ENCODE results near the gene KLHDC9. TPM values are rescaled to one million over a fixed set of nuclear protein-coding genes. Genes with fewer than 3 reads are reported as not detected.

KLHDC9 gene
- total and polyA plus RNA-seq, 2 of the 8 experiments (the other 6 are each of a cell fraction or from before 2014, with no cell fraction given), result 6.5 to 15.6 TPM

GRCh38 chr1:161133220-161133740, 35.1 kb downstream of the KLHDC9 start:
- POLR2A ChIA-PET (ENCODE audit: partially characterized antibody), result interaction anchor here (0.7 to 9.6 kb wide), 21 partner anchors 8 to 179 kb away, joined by 3 to 130 read pairs (median 5); partner anchors contain the start of genes ADAMTS4, B4GALT3, F11R and KLHDC9
- peak overlapping the region; percentile 23 for H3K56ac ChIP-seq (replicated peaks; ENCODE audit: insufficient read length, low read depth, low read length)
- 2% methylated on average over 11 of the region's 11 CpGs; no CpG with 5 or more reads in 1 of the 2 experiments for WGBS, 2 experiments (ENCODE audit: extremely low coverage in 1 of 2, insufficient coverage in 1 of 2, insufficient read length in 1 of 2, insufficient replicate concordance in 2 of 2, low coverage in 1 of 2, low lambda C conversion rate in 2 of 2, missing lambda C conversion rate in 1 of 2)
- no peaks in the 10 kb centered on the region for H3K27me3 ChIP-seq (replicated peaks in 1 of 4; ENCODE audit: control insufficient read depth in 3 of 4, extremely low read depth in 1 of 4, insufficient read depth in 3 of 4, low read length in 3 of 4)
- H3K9ac ChIP-seq (replicated peaks in 1 of 4; ENCODE audit: extremely low read depth in 1 of 4, low read depth in 3 of 4, low read length in 3 of 4), result peak overlapping the region; percentile 75 to 85 (median 80)
- no peak overlapping the region for H2BK120ac ChIP-seq (replicated peaks; ENCODE audit: low read depth, low read length)
- H2AFZ ChIP-seq (ENCODE audit: low read length), result peak overlapping the region; percentile 51; the same call in 1 of the 2 replicates
- H3K4me3 ChIP-seq (ENCODE audit: extremely low read depth in 1 of 4, insufficient read depth in 2 of 4, low read depth in 3 of 4, low read length in 4 of 4), result peak overlapping the region; percentile 71 to 97 (median 84)
- CTCF ChIA-PET (ENCODE audit: partially characterized antibody), result interaction anchor here (1.2 to 2.7 kb wide), 5 partner anchors 19 to 39 kb away, joined by 3 to 10 read pairs (median 4); partner anchors contain the start of genes PPOX and UFC1
- H3K9me3 ChIP-seq (ENCODE audit: insufficient read depth in 2 of 2, low read depth in 1 of 2, low read length in 1 of 2), result no peaks in the 10 kb centered on the region
- peaks cover 0 to 14% (median 4%) of the 10 kb centered on the region in 4 experiments; a peak in 3 of 8 replicates for H3K36me3 ChIP-seq (ENCODE audit: control insufficient read depth in 2 of 4, insufficient read depth in 4 of 4, low read length in 3 of 4)
- FAIRE-seq (peak; percentile 13), DNase-seq (ENCODE audit: low read depth in 1 of 2, low spot score in 2 of 2) (no peak)
- H3K14ac ChIP-seq (ENCODE audit: insufficient read length), result no peak overlapping the region
- H3K23ac ChIP-seq (ENCODE audit: insufficient read length), result no peak overlapping the region
- peaks cover 9% of the 10 kb centered on the region for H3K79me1 ChIP-seq (ENCODE audit: low read depth, low read length)
- peak overlapping the region; percentile 46 for H4K91ac ChIP-seq (replicated peaks; ENCODE audit: insufficient read length, low read length)
- H2BK15ac ChIP-seq (ENCODE audit: low read length), result no peak overlapping the region
- H3K4me1 ChIP-seq (replicated peaks in 1 of 4; ENCODE audit: control insufficient read depth in 3 of 4, insufficient read depth in 4 of 4, low read length in 3 of 4), result no peaks in the 10 kb centered on the region; a peak in 1 of 7 replicates
- H2AK5ac ChIP-seq (ENCODE audit: low read depth, low read length), result no peak overlapping the region
- no peak overlapping the region for H2BK20ac ChIP-seq (ENCODE audit: low read length)
- peak overlapping the region; percentile 78 for H3K4me2 ChIP-seq (ENCODE audit: insufficient read depth in 1 of 2, low read depth in 2 of 2, low read length in 2 of 2)
- H3K4ac ChIP-seq (replicated peaks; ENCODE audit: insufficient read length, low read depth, low read length), result peak overlapping the region; percentile 70
- peak overlapping the region; percentile 88 for H2BK5ac ChIP-seq (ENCODE audit: low read depth, low read length)
- 0 out of 2 replicates have a peak overlapping the region, but pooled peaks have one; percentile 26 for H4K8ac ChIP-seq (ENCODE audit: extremely low read depth, insufficient read depth, low read length)
- peak overlapping the region; percentile 25 for H4K5ac ChIP-seq (ENCODE audit: insufficient read length, low read depth, low read length)
- H3K27ac ChIP-seq (ENCODE audit: low read depth, low read length), result peak overlapping the region; percentile 95
- peaks cover 2 to 4% of the 10 kb centered on the region in 2 experiments for H4K20me1 ChIP-seq (replicated peaks in 1 of 2; ENCODE audit: control insufficient read depth in 1 of 2, insufficient read depth in 2 of 2, low read length in 2 of 2)
- peak overlapping the region; percentile 91; the same call in 1 of the 2 replicates for H2BK12ac ChIP-seq (ENCODE audit: low read depth, low read length)
- H3K23me2 ChIP-seq (ENCODE audit: low read depth, low read length), result peaks cover 9% of the 10 kb centered on the region
- H3K18ac ChIP-seq (ENCODE audit: extremely low read depth, low read length), result peak overlapping the region; percentile 53
- peaks cover 0 to 42% of the 10 kb centered on the region in 2 experiments; a peak in 3 of 4 replicates for H3K79me2 ChIP-seq (ENCODE audit: control insufficient read depth in 1 of 2, insufficient read depth in 2 of 2, low read length in 2 of 2)
- TF ChIP-seq TAF1 (IDR thresholded peaks at IDR 0.05; ENCODE audit: low read depth, low read length), result no peak
- no peak for TF ChIP-seq TAF7 (optimal IDR thresholded peaks at IDR 0.05; ENCODE audit: borderline replicate concordance, low read depth, low read length)
- TF ChIP-seq SIN3A (conservative IDR thresholded peaks at IDR 0.05 in 1 of 2, IDR thresholded peaks at IDR 0.05 in 1 of 2; ENCODE audit: low read depth in 1 of 2, low read length in 2 of 2), result 0 out of 4 replicates have a peak, but pooled peaks of 1 of the 2 experiments have one; percentile 10
- peak; percentile 18 for TF ChIP-seq KDM4A (IDR thresholded peaks at IDR 0.05; ENCODE audit: low read depth, low read length, severe bottlenecking)
- no peak for TF ChIP-seq RXRA (IDR thresholded peaks at IDR 0.05; ENCODE audit: insufficient read depth, low read depth, low read length)
- no peak for TF ChIP-seq CHD2 (IDR thresholded peaks at IDR 0.05; ENCODE audit: low read length)
- TF ChIP-seq SIX5 (IDR thresholded peaks at IDR 0.05; ENCODE audit: low read depth, low read length), result no peak
- TF ChIP-seq SRF (IDR thresholded peaks at IDR 0.05; ENCODE audit: low read depth, low read length), result no peak
- TF ChIP-seq TEAD4 (IDR thresholded peaks at IDR 0.05; ENCODE audit: low read depth, low read length), result no peak
- TF ChIP-seq JUND (IDR thresholded peaks at IDR 0.05; ENCODE audit: low read length), result no peak
- TF ChIP-seq POU5F1 (IDR thresholded peaks at IDR 0.05; ENCODE audit: low read depth, low read length), result no peak
- peak; percentile 91 for TF ChIP-seq ASH2L (IDR thresholded peaks at IDR 0.05; ENCODE audit: low read length)
- TF ChIP-seq BCL11A (IDR thresholded peaks at IDR 0.05; ENCODE audit: low read depth in 2 of 2, low read length in 2 of 2), result no peak
